Stimulated activated naive B cell treated with anti-CD40 and anti-IgM and Interleukin-4, amounts not matched to agents 10 μg/mL and 1 μg/mL and 100 μg/mL, for 72 hours (primary cell): ENCODE data around the gene MUSTN1.

ENCODE experiments used
- ATAC-seq, 2 donors: fragments of 150-1000 bp; cut with Tn5 transposase; replicated peaks; 2 replicates each; pipeline ENCODE4 v1.10.0; 2021; ENCODE audit warnings: moderate library complexity in 1 of 2
- DNase-seq: peaks from one replicate; pipeline ENCODE4 v3.0.0; 2021
- H3K27ac Mint-ChIP-seq: one replicate; pipeline ENCODE4 v1.8.0; 2022; ENCODE audit warnings: mild to moderate bottlenecking, mixed read lengths
- H3K27me3 Mint-ChIP-seq, 2 donors: one replicate each; pipeline ENCODE4 v1.8.0; 2022; ENCODE audit warnings: mixed read lengths in 2 of 2
- H3K36me3 Mint-ChIP-seq, 2 donors: one replicate each; pipeline ENCODE4 v1.8.0; 2022; ENCODE audit warnings: mixed read lengths in 2 of 2, mild to moderate bottlenecking in 1 of 2
- H3K4me1 Mint-ChIP-seq, 2 donors: one replicate each; pipeline ENCODE4 v1.8.0; 2022; ENCODE audit warnings: mixed read lengths in 2 of 2, mild to moderate bottlenecking in 1 of 2
- H3K4me3 Mint-ChIP-seq, 2 donors: one replicate each; pipeline ENCODE4 v1.8.0; 2022; ENCODE audit warnings: mild to moderate bottlenecking in 2 of 2, mixed read lengths in 2 of 2, moderate library complexity in 1 of 2
- H3K9me3 Mint-ChIP-seq, 2 donors: one replicate each; pipeline ENCODE4 v1.8.0; 2022; ENCODE audit warnings: mixed read lengths in 2 of 2, mild to moderate bottlenecking in 1 of 2

Gene MUSTN1

GRCh38 chr3:52794612-52795099, 40.2 kb downstream of the MUSTN1 start, which contains the start of gene ITIH3:
TSS of gene ITIH3 (plus strand) at chr3:52794796. CDS start at chr3:52794804, 8 bp downstream.
- no peaks in the 10 kb centered on the region for H3K36me3 Mint-ChIP-seq
- no peaks in the 10 kb centered on the region for H3K4me1 Mint-ChIP-seq
- no peak within 1 kb of the TSS for H3K27ac Mint-ChIP-seq
- ATAC-seq (no peak), DNase-seq (no peak)
- H3K9me3 Mint-ChIP-seq, result no peaks in the 10 kb centered on the region
- no peaks in the 10 kb centered on the region for H3K27me3 Mint-ChIP-seq
- no peak within 1 kb of the TSS for H3K4me3 Mint-ChIP-seq

GRCh38 chr3:52793702-52794611, 40.9 kb downstream of the MUSTN1 start:
- H3K4me1 Mint-ChIP-seq, result no peaks in the 10 kb centered on the region
- no peak overlapping the region for H3K27ac Mint-ChIP-seq
- no peak overlapping the region for H3K4me3 Mint-ChIP-seq
- H3K9me3 Mint-ChIP-seq, result no peaks in the 10 kb centered on the region
- no peaks in the 10 kb centered on the region for H3K27me3 Mint-ChIP-seq
- no peak for ATAC-seq
- DNase-seq, result no peak
- no peaks in the 10 kb centered on the region for H3K36me3 Mint-ChIP-seq

GRCh38 chr3:52792961-52793695, 41.7 kb downstream of the MUSTN1 start:
- Mint-ChIP-seq H3K4me1 (no peaks in the 10 kb centered on the region), H3K9me3 (no peaks in the 10 kb centered on the region), H3K36me3 (no peaks in the 10 kb centered on the region), H3K27ac (no peak overlapping the region), H3K27me3 (no peaks in the 10 kb centered on the region), H3K4me3 (no peak overlapping the region)
- no peak for DNase-seq
- ATAC-seq, result no peak

GRCh38 chr3:52792413-52792812, 42.4 kb downstream of the MUSTN1 start:
- no peak for DNase-seq
- H3K4me1 Mint-ChIP-seq, result no peaks in the 10 kb centered on the region
- no peak for ATAC-seq
- H3K9me3 Mint-ChIP-seq, result no peaks in the 10 kb centered on the region
- no peak overlapping the region for H3K4me3 Mint-ChIP-seq
- no peaks in the 10 kb centered on the region for H3K36me3 Mint-ChIP-seq
- H3K27ac Mint-ChIP-seq, result no peak overlapping the region
- no peaks in the 10 kb centered on the region for H3K27me3 Mint-ChIP-seq

GRCh38 chr3:52791928-52792327, 42.9 kb downstream of the MUSTN1 start:
- no peaks in the 10 kb centered on the region for H3K4me1 Mint-ChIP-seq
- no peak for ATAC-seq
- H3K27ac Mint-ChIP-seq, result no peak overlapping the region
- H3K4me3 Mint-ChIP-seq, result no peak overlapping the region
- no peaks in the 10 kb centered on the region for H3K36me3 Mint-ChIP-seq
- H3K27me3 Mint-ChIP-seq, result no peaks in the 10 kb centered on the region
- DNase-seq, result no peak
- no peaks in the 10 kb centered on the region for H3K9me3 Mint-ChIP-seq

- Mint-ChIP-seq H3K27me3 (no peaks in the 10 kb centered on the region), H3K4me1 (no peaks in the 10 kb centered on the region), H3K4me3 (no peak overlapping the region), H3K9me3 (no peaks in the 10 kb centered on the region), H3K36me3 (no peaks in the 10 kb centered on the region), H3K27ac (no peak overlapping the region)
- no peak for DNase-seq
- ATAC-seq, result no peak
Observed at GRCh38 chr3:52791366-52791765, 43.5 kb downstream of the MUSTN1 start.

- no peaks in the 10 kb centered on the region for H3K9me3 Mint-ChIP-seq
- H3K4me3 Mint-ChIP-seq, result no peak overlapping the region
- no peaks in the 10 kb centered on the region for H3K36me3 Mint-ChIP-seq
- H3K27ac Mint-ChIP-seq, result no peak overlapping the region
- DNase-seq (no peak), ATAC-seq (no peak)
- no peaks in the 10 kb centered on the region for H3K4me1 Mint-ChIP-seq
- H3K27me3 Mint-ChIP-seq, result no peaks in the 10 kb centered on the region
Observed at GRCh38 chr3:52790741-52791140, 44.1 kb downstream of the MUSTN1 start.

GRCh38 chr3:52790337-52790736, 44.5 kb downstream of the MUSTN1 start:
- no peak overlapping the region for H3K27ac Mint-ChIP-seq
- no peak for ATAC-seq
- no peaks in the 10 kb centered on the region for H3K36me3 Mint-ChIP-seq

GRCh38 chr3:52789746-52790040, 45.1 kb downstream of the MUSTN1 start:
- H3K27me3 Mint-ChIP-seq, result no peaks in the 10 kb centered on the region
- H3K36me3 Mint-ChIP-seq, result no peaks in the 10 kb centered on the region
- no peaks in the 10 kb centered on the region for H3K9me3 Mint-ChIP-seq
- H3K4me3 Mint-ChIP-seq, result no peak overlapping the region
- no peaks in the 10 kb centered on the region for H3K4me1 Mint-ChIP-seq
- no peak overlapping the region for H3K27ac Mint-ChIP-seq
- ATAC-seq (no peak), DNase-seq (no peak)

More at GRCh38 chr3:52790337-52790736, 44.5 kb downstream of the MUSTN1 start:
- H3K4me1 Mint-ChIP-seq, result no peaks in the 10 kb centered on the region
- H3K27me3 Mint-ChIP-seq, result no peaks in the 10 kb centered on the region
- no peak for DNase-seq
- no peaks in the 10 kb centered on the region for H3K9me3 Mint-ChIP-seq
- H3K4me3 Mint-ChIP-seq, result no peak overlapping the region

- no peaks in the 10 kb centered on the region for H3K4me1 Mint-ChIP-seq
- H3K27me3 Mint-ChIP-seq, result no peaks in the 10 kb centered on the region
- H3K36me3 Mint-ChIP-seq, result no peaks in the 10 kb centered on the region
- ATAC-seq (no peak), DNase-seq (no peak)
- H3K9me3 Mint-ChIP-seq, result no peaks in the 10 kb centered on the region
- no peak overlapping the region for H3K27ac Mint-ChIP-seq
- no peak overlapping the region for H3K4me3 Mint-ChIP-seq
Observed at GRCh38 chr3:52788890-52789745, 45.7 kb downstream of the MUSTN1 start.

- no peaks in the 10 kb centered on the region for H3K9me3 Mint-ChIP-seq
- H3K4me1 Mint-ChIP-seq, result no peaks in the 10 kb centered on the region
- H3K36me3 Mint-ChIP-seq, result no peaks in the 10 kb centered on the region
- H3K4me3 Mint-ChIP-seq, result no peak overlapping the region
- DNase-seq (no peak), ATAC-seq (no peak)
- no peaks in the 10 kb centered on the region for H3K27me3 Mint-ChIP-seq
- no peak overlapping the region for H3K27ac Mint-ChIP-seq
Observed at GRCh38 chr3:52787672-52788625, 46.9 kb downstream of the MUSTN1 start.

- no peak for ATAC-seq
- Mint-ChIP-seq H3K27me3 (no peaks in the 10 kb centered on the region), H3K4me1 (no peaks in the 10 kb centered on the region), H3K27ac (no peak overlapping the region), H3K9me3 (no peaks in the 10 kb centered on the region), H3K36me3 (no peaks in the 10 kb centered on the region), H3K4me3 (no peak overlapping the region)
- no peak for DNase-seq
Observed at GRCh38 chr3:52787246-52787645, 47.6 kb downstream of the MUSTN1 start.

GRCh38 chr3:52786330-52787215, 48.2 kb downstream of the MUSTN1 start:
- Mint-ChIP-seq H3K27ac (no peak overlapping the region), H3K36me3 (no peaks in the 10 kb centered on the region), H3K4me3 (no peak overlapping the region), H3K4me1 (no peaks in the 10 kb centered on the region), H3K9me3 (no peaks in the 10 kb centered on the region), H3K27me3 (no peaks in the 10 kb centered on the region)
- DNase-seq (no peak), ATAC-seq (no peak)
